Measurements from ENCODE around the gene LNPEP.

LNPEP gene

GRCh38 chr5:97000391-97000790 is 64.5 kb downstream of the LNPEP start:
- no peak for DNase-seq (ENCODE audit: low spot score)

GRCh38 chr5:97002983-97003382 is 67.1 kb downstream of the LNPEP start:
- DNase-seq (ENCODE audit: low spot score): no peak

DNA sequence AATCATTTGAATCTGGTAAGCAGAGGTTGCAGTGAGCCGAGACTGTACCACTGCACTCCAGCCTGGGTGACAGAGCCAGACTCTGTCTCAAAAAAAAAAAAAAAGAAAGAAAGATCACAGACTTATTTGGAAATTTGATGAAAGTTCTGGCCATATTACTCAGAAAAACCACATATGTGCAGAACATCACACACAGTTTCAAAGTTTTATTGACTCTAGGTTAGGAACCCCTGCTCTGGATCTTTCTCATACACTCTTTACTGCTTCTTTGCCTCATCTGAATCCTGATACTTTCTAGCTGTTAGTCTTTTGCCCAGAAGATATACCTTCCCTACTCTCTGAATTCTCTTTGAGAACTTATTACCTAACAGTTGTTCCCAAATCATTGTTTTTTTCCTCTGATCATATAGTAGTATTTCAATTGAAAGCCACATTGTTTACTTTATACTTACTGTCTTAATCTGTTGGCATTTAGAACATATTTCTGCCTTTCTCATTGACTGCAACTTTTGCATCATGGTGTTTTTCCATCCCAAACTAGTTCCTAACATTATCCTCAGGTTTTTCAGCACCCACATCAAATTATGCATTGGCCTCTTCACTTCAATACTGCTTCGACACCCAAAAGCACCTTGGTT is 68.7 kb downstream of the LNPEP start:
- DNase-seq (ENCODE audit: low spot score): no peak

DNA sequence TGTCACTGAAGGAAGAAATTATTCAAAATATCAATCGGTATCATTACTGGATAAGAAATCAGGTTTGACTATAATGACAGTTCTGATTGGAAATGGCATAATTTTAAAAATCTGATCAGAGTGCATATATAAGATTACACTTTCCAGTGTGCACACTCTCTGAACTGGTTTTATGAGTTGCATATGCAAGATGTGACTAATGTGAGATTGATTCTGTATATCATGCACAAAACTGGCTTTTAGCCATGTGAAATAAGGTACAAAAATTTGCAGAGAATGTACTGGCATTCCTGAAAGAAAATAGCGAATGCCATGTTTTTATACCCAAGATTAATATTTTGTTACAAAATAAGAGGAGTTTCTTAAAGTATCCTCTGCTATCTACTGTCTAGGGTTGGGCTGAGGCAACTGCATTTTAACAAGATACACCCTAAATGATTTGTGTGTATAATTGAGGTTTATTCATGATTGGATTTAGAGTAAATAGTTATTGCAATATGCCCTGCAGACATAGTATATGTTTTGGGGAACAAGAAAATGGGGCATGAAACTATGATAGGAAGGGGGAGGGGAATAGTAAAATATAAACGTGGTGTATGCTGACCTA is 70.7 kb downstream of the LNPEP start:
- DNase-seq (ENCODE audit: low spot score): no peak

GRCh38 chr5:97009212-97009898 is 73.5 kb downstream of the LNPEP start:
- peak; percentile 26 for DNase-seq (ENCODE audit: low spot score)

DNA sequence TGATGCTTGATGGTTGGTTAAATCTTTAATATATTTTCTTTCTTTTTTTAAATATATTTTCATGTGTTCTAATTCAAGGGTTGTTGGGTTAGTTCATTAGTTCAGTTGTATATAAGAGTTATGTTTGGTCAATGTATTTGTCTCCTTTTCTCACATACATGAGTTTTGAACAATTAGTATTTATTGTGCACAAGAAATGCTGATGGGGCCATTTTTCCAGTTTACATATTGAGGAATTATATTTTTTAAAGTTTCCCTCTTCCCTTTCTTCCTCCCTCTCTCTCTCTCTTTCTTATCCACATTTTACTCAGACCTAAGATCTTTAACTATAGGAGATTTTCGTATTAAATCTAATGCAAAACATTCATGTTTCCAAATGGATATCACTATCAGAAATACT is 74.0 kb downstream of the LNPEP start:
- no peak for DNase-seq (ENCODE audit: low spot score)

GRCh38 chr5:97010606-97011005 is 74.7 kb downstream of the LNPEP start:
- no peak for DNase-seq (ENCODE audit: low spot score)

DNA sequence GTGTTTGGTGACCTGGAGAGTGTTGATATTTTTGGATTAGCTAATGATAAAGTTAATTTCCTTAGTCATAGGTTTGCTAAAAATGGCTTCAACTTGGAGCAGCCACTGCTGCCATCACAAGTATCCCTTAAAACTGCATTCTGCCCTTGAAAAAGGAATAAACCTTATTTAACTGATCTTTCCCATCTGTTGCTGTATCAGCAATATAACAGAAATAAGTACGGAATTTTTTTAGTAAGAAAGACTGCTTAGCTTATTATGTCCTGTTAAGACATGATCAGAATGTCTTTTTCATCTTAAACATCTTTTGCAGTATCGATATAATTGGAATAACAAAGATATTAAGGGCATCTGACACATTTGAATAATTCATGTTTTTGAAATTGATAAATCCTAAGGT is 75.7 kb downstream of the LNPEP start:
- no peak for DNase-seq (ENCODE audit: low spot score)

- no peak for DNase-seq (ENCODE audit: low spot score)
Observed at GRCh38 chr5:97019435-97020117, 83.7 kb downstream of the LNPEP start.

GRCh38 chr5:97021416-97021815 is 85.5 kb downstream of the LNPEP start:
- no peak for DNase-seq (ENCODE audit: low spot score)

DNA sequence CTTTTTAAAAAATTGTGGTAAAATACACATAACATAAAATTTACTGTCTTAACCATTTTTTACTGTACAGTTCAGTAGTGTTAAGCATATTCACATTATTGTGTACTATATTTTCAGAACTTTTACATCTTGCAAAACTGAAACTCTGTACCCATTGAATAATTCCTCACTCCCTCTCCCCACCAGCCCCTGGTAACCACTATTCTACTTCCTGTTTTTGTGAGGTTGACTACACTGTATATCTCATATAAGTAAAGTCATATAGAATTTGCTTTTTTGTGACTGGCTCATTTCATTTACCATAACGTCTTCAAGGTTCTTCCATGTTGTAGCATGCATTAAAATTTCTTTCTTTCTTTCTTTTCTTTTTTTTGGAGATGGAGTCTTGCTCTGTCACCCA is 87.0 kb downstream of the LNPEP start:
- DNase-seq (ENCODE audit: low spot score): no peak

DNA sequence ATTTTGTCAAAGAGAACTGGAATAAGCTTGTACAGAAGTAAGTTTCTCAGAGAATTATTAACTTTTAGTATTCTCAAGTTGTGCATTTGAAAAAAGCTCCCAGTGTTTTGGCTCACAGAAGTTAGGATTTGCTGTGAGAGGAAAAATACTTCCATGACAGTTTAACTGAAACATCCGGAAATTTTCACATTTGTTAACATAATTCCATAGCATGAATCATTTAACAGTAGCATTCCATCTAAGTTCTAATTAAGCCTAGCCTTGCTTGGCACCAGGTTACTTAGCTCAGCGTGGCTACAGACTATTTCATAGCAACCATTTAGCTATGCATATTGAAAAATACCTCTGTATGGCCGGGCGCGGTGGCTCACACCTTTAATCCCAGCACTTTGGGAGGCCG is 90.8 kb downstream of the LNPEP start:
- no peak for DNase-seq (ENCODE audit: low spot score)

DNA sequence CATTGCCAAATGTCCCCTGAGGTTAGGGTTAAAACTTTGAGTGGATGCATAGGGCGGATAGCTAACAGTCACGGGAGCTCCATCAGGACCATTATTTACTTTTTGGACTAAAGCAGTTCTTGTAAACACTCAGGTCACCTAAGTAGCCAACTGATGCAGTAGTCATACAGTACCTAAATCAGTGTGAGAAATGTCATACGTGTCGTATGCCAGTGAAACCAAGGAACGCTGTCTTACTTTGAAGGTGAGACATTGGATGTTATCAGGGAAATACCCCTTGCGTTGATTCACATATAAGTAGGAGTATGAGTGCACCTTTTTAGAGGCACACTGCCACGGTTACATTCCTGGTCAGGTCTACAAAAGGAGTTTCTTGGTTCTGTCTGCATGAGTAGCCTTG is 101.9 kb downstream of the LNPEP start:
- DNase-seq (ENCODE audit: low spot score): no peak

GRCh38 chr5:97041239-97041638 is 105.4 kb downstream of the LNPEP start:
- no peak for DNase-seq (ENCODE audit: low spot score)

DNA sequence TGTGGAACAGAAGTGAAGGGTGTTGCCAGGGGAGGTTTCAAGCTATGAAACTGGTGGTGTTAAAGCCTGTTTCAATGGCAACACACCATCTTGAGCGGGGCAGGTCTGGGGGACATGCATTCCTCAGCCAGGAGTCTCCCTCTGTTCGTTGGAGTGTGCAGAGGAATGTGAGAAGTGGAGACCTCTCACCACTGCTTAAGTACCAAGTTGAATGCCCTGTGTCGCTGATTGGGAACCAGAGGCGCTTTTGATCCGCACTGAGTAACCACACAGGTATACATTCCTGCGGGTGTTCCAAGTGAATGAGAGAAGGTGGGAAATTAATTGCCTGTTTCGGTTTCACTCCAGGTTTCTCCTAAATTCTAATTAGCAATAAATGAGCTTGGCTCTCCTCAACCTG is 107.1 kb downstream of the LNPEP start:
- no peak for DNase-seq (ENCODE audit: low spot score)

DNA sequence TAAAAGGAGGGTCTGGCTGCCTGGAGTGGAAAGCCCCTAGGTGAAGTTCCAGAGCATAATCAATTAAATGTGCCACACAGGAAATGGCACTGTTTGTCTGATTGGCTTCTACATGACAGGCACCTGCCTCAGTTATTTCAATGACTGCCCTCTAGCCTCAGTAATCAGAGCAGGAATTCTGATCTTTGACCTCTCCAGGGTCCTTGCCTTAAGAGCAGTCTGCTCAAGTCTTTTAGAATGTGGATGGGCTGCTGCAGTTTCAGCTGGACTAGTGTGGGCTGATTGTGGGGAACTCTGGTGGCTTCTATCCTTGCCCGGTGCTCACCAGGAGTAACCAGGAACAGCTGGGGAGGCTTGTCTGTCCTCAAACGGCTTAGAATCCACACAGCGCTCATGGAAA is 107.6 kb downstream of the LNPEP start:
- no peak for DNase-seq (ENCODE audit: low spot score)

DNA sequence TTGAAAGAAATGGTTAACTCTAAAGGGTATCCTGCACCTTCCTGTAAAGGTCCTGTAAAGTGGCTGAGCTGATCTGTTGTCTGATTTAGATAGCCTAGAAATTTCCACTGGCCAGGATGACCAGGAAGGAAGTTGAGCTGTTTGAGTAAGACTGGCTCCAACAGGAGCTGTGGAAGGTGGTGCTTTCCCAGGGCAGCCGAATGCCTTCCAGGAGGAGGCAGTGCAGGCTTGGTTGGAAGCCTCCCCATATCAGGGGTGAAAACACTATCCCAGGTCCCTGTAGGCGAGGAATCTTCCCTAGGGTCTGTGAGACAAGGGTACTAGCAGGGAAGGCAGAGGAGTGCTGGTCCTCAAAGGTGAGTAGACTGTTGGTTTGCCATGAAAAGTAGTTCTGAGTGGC is 108.2 kb downstream of the LNPEP start:
- DNase-seq (ENCODE audit: low spot score): no peak

- no peak for DNase-seq (ENCODE audit: low spot score)
Observed at GRCh38 chr5:97046270-97046982, 110.5 kb downstream of the LNPEP start.

DNA sequence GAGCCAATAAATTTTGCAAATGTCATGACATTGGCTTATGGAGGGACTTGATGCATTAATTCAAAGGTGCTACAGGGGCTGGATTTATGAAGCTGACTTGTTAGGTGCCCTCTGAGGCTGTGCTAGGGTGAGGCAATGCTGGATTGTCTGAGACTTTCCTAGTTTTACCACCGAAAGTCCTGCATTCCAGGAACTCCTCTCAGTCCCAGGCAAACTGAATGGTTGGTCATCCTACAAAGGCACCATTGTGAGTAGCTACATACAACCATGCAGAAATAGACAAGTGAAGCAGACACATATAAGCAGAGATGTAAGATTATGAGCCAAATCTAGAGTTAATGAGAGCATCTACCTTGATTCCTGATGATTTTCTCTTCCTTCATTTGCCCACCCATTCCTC is 111.2 kb downstream of the LNPEP start:
- DNase-seq (ENCODE audit: low spot score): no peak

- DNase-seq (ENCODE audit: low spot score): no peak
Observed at GRCh38 chr5:97049175-97049574, 113.3 kb downstream of the LNPEP start.

DNA sequence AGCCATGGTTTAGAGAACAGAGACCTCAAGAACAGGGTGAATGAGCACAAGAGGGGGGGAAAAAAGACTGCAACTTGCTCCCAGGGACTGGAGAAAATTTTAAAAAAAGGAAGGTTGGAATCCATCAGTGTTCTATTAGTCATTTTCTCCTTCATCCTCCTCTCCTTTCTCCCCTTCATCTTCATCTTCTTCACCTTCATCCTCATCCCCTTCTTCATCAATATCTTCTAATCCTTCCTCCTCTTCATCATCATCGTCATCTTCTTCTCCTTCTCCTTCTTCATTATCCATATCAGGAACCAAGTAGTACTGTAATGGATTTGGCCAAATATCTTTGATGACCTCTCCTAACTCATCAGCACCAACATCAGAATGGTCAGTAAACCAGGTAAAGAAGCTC is 120.4 kb downstream of the LNPEP start:
- no peak for DNase-seq (ENCODE audit: low spot score)

DNA sequence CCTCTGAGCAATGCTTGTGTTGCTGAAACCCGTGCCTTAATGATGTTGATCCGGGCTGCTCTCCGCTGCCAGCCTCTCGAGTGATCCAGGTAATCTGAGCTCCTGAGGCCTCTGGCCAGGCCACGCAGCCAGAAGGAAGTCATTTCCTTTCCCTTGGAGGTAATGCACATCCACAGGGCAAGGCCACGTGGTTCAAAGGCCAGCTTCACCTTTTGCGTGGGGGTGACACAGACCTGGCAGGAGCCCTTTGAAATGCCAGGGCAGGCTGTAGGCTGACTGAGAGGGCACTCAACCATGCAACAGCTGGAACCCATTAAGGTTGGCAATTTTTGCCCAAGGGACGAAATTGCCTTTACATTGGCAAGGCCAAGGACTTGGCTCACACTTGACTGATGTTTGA is 126.2 kb downstream of the LNPEP start:
- DNase-seq (ENCODE audit: low spot score): no peak

All from putamen (tissue), 1 donor.